HUDEP-2 (cell line): ENCODE results near the gene CHFR.
A peak's percentile ranks its signal among the peaks of the same experiment; 100 is the strongest.
"Not testable (repeated sequence)": the region's sequence is repeated elsewhere in the genome, so short reads cannot be mapped to it uniquely, and the experiment has no call there.

Experiments
- DNase-seq, 76 experiments: peaks; one replicate each; lab custom pipeline; 2025; ENCODE audit not compliant: unreplicated experiment in 76 of 76; lab: John Stamatoyannopoulos, UW

Gene CHFR

DNA sequence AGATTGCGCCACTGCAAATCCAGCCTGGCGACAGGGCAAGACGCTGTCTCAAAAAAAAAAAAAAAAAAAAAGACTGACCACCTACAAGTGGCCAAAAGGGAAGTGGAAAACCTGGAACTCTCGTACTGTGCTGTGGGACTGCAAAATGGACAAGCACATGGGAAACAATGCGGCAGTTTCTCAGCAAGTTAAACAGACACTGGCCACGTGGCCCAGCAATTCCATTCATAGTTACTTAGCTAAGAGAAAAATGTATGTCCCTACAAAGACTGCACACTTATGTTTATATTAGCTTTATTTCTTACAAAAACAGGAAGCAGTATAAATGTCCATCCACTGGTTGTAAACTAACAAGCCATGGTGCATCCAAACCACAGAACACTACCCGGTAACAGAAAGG is 5.6 kb downstream of the CHFR start:
- DNase-seq = no peak

DNA sequence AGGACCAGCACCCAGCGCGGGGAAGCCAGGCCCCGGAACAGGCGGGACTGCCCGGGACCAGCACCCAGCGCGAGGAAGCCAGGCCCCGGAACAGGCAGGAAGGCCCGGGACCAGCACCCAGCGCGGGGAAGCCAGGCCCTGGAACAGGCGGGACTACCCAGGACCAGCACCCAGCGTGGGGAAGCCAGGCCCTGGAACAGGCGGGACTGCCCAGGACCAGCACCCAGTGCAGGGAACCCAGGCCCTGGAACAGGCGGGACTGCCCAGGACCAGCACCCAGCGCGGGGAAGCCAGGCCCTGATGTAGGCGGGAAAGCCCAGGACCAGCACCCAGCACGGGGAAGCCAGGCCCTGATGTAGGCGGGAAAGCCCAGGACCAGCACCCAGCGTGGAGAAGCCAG is 12.8 kb downstream of the CHFR start:
- DNase-seq = not testable (repeated sequence)

DNA sequence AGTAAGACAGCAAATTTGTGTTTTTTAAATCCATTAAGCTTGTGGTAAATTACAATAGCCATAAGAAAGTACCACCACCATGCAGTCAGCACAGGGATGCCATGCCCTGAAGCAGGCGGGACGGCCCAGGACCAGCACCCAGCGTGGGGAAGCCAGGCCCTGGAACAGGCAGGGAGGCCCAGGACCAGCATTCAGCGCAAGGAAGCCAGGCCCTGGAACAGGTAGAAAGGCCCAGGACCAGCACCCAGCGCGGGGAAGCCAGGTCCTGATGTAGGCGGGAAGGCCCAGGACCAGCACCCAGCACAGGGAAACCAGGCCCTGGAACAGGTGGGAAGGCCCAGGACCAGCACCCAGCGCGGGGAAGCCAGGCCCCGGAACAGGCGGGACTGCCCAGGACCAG is 13.2 kb downstream of the CHFR start:
- DNase-seq = no peak

DNA sequence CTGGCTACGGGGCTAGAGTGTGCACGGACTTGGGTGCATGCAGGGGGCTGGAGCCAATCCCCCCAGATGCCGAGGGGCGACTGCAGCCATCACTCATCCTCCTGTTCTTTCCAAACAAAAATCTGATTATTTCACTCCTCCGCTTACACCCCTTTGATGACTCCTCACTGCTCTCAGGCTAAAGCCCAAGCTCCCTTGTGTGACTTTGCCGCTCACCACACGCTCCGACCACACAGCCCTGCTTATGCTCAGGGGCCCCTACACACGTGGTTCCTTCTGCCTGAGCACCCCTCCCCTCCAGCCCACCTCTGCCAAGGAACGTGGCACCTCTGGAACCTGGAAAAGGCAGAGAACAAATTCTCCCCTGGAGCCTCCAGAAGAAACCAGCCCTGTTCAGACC is 13.7 kb downstream of the CHFR start:
- DNase-seq = no peak

DNA sequence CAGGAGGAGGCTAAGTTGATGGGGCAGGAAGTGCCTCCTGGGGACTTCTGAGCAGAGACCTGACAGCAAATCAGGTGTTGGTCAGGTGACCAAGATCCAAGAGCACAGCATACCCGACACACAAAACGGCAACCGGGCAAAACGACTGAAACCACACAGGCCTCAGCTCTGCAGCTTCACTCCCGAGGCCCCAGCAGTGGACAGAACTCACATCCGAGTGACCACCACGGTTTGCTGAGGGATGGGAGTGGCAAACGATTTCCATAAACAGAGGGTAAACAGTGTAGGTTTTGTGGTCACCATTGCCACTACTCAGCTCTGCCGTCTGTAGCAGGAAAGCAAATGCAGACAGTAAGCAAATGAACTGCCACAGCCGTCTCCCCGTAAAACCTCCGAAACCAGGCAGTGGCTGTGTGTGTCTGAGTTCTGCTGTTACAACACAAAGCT is 14.4 kb downstream of the CHFR start:
- DNase-seq = no peak

DNA sequence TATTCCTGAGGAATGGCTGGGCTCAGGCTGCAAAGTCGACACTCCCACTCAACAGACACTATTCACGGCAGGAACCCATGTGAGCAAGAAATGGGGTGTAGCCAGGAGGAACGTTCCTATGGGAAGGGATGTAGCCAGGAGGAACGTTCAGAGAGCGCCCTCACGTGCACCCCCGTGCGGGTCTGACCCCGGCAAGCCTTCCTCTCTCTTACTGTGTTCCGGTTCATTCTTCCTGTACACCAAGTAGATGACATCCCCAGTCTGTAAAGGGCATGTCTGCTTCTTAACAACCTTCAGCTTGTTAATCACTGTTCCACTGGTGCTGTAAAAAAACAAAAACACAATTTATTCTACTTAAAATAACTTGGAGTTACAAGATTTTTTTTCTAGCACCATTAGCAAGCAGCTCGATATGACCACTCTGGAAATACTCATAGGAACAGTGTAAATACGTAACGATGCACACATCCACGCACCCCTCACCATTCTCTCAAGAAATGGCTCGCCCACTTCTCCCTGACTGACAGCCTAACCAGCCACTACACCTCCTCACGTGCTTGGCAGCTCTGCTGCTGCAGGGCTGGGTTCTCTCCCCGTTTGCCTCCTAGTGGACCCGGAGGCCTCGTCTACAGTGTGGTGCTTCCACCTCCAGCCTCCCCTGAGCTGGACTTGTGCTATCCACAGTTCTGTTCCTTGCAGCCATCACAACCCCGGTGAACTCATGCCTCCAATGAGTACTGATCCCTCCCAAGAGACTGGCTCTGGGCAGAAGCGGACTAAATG is 15.1 kb downstream of the CHFR start:
- DNase-seq = no peak

DNA sequence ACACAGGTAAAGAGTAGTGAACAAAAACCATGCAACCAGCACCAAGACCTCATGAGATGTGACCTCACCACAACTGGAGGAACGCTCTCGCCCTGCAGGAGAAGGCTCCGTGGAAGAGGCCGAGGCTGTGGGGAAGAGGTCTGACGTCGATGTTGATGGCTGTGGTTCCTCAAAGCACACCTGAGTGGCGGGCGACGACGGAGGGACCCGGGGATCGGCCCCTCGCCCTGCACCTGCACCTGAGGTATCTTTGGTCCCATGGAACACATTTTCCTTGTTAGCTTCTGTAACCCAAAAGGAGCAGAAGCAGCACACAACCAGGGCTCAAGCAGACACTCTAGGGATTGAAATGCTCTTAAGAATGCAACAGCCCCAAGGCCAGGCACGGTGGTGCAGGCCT is 17.9 kb downstream of the CHFR start:
- no peak for DNase-seq

DNA sequence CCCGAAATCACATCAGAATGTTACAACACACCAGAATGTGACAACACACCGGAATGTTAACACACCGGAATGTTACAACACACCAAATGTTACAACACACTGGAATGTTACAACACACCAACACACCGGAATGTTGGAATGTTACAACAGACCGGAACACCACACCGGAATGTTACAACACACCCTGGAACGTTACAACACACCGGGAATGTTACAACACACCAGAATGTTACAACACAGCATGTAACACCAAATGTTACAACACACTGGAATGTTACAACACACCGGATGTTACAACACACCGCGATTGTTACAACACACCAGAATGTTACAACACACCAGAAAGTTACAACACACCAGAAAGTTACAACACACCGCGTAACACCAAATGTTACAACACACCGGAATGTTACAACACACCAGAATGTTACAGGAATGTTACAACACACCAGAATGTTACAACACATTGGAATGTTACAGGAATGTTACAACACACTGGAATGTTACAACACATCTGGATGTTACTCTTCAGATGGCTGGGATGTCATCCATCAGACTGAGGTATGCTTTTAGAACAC is 21.1 kb downstream of the CHFR start:
- no peak for DNase-seq

DNA sequence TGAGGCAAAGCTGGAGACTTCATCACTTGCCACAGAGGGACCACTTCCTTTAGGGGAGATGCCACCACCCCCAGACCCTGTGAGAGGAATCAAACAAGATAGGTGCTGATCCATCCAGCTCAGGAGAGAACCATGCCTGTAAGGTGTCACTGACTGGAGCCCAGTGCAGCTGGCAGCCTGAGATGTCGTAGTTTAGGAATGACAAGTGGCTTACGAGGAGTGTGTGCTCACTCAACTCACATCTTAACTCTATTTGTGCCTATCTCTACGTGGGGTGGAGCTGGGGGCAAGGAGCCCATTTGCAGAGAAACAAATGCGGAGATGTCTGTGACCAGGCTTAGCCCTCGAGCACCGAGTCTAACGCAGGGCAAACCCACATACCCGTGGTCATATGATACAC is 25.8 kb downstream of the CHFR start:
- DNase-seq = no peak

DNA sequence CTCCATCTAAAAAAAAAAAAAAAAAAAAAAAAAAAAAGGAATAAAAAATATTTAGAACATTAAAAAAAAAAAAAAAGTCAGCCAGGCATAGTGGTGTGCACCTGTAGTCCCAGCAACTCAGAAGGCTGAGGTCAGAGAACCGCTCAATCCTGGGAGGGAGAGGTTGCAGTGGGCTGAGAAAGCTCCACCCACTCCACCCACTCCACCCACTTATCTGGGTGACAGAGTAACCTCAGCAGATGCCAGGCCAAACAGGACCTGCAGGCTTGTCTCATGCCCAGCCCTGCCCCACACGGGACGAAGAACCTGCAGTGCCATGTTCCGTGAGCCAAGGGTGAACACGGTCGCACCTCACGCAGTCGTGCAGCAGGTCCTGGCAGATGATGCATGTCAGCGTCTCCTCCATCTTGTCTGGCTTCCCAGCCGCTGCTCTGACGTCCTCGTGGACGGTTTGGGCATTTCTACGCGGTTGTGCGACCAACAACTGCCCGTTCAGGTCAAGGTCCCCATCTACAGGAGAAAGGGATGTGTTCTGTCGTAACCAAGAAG is 28.6 kb downstream of the CHFR start:
- DNase-seq = peak in 61 of 76 experiments; percentile 4 to 71 (median 32)

DNA sequence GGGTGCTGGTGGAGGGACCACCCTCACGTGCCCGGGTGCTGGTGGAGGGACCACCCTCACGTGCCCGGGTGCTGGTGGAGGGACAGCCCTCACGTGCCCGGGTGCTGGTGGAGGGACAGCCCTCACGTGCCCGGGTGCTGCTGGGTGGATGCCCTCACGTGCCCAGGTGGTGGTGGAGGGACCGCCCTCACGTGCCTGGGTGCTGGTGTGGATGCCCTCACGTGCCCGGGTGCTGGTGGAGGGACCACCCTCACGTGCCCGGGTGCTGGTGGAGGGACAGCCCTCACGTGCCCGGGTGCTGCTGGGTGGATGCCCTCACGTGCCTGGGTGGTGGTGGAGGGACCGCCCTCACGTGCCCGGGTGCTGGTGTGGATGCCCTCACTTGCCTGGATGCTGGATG is 30.4 kb downstream of the CHFR start:
- DNase-seq = not testable (repeated sequence)

DNA sequence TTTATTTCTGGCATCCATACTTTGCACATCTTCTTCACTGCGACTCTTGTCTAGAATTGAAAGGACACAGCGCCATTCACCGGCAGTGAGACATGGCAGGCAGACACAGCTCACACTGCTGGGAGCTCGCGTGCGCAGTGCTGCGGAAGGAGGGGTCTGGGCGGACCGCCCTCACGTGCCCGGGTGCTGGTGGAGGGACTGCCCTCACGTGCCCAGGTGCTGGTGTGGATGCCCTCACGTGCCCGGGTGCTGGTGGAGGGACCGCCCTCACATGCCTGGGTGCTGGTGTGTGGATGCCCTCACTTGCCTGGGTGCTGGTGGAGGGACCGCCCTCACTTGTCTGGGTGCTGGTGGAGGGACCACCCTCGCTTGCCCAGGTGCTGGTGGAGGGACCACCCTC is 30.8 kb downstream of the CHFR start:
- DNase-seq = no peak

DNA sequence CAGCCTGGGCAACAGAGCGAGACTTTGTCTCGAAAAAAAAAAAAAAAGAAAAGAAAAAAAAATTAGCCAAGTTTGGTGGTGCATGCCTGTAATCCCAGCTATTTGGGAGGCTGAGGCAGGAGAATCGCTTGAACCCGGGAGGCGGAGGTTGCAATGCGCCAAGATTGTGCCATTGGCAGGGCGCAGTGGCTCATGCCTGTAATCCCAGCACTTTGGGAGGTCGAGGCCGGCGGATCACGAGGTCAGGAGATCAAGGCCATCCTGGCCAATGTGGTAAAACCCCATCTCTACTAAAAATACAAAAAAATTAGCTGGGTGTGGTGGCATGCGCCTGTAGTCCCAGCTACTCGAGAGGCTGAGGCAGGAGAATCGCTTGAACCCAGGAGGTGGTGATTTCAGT is 32.2 kb downstream of the CHFR start:
- not testable (repeated sequence) for DNase-seq

DNA sequence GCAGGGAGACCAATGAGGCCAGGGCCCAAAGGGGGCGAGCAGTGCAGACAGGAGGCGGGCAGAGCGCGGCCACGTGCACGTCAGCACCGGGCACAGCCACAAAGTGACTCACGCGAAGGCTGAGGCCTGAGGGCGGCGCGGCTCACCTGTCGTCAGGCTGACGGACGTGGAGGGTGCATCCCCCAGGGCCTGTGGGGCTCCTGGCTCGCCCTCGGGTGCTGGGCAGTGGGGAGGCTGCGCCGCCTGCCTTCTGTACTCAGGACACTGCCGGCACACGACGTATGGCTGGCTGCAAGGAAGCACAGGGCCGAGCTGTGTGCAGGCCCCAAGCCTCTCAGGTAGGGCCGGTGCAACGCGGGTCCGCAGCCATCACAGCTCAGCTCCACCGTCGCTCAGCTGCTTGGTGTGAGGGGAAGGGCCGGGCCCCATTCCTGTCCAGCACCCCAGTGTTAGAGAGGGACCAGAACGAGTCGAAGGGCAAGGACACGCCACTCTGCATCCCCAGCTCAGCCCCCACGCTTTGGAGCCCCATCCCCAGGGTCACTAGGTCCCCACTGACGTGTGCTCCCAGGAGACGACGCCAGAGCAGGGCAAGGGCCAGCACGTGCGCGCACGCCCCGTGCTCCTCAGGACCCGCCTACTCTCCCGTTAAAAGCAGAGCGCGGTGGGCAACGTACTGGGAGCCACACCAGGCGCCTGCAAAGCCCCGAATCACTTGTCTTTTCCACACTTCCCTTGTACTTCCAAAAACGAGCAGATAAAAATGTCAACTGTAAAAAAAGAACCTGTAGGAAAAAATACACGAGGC is 33.9 kb downstream of the CHFR start:
- DNase-seq = no peak

DNA sequence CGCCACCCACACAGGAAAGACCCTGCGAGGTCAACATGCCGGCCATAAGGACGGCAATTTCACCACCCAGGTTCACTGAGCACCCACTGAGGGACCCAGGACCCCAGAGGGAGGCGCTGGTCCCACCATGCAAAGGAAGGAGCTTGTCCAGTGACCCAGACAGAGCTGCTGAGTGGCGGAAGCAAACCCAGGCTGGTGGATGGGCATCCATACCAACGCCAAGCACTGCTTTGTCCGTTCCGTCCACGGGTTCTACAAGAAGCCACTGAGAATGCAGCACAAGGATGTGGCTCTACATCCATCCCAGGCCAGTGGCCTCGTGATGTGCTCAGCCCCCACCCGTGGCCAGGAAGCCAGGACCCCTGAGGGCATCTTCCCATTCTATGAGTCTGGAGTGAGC is 34.9 kb downstream of the CHFR start:
- DNase-seq = no peak

DNA sequence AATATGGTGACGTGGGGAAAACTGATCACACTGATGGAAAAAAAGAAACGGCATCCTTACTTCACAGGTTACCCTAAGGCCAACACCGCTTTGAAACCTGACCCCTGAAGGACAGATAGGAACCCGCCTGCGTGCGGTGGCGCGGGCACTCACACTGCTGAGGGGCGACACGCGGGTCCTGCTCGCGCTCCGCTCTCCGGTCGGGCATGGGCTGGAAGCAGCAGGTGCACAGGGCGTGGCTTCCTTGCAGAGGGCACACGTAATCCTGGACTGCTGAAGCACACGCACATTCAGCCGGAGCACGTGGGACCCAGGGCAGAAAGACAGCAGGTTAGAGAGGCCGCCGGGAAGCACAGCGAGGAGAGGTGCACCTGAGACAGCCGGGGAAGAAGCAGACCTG is 35.9 kb downstream of the CHFR start:
- no peak for DNase-seq

DNA sequence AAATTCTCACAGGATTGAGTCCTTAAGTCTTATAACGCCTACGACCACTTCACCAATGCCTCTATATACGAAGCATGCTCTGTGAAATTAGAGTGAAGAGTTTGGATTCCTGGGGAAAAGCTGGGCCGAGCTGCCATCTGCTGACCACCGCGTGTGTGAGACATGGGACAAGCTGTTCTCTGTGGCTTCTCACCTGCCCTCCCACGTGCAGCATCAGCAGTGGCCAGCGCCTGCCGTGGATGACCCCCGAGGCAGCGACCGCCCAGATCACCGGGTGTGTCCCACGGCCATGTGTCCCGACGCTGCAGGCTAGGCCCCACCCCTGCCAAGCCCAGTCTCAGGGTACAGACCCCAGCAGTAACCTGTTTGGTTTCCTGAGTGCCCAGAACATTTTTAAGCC is 37.1 kb downstream of the CHFR start:
- DNase-seq = no peak

DNA sequence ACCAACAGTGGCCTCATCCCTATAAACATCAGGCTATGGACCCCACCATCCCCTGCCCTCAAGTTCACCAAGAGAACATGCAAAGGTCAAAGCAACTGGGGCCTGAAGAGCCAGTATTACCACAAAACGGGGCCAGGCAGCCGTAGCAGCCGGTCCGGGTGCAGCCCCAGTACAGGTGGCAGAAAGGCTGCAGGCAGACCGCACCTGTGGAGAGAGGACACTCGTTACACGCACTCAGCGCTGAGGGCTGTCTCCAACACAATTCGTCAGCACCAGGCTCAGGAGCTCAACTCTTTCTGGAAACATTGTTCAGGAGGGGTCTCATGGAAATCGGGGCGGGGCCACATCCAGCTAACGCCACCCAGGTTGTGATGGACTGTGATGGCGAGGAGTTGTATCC is 38.9 kb downstream of the CHFR start:
- DNase-seq = no peak

DNA sequence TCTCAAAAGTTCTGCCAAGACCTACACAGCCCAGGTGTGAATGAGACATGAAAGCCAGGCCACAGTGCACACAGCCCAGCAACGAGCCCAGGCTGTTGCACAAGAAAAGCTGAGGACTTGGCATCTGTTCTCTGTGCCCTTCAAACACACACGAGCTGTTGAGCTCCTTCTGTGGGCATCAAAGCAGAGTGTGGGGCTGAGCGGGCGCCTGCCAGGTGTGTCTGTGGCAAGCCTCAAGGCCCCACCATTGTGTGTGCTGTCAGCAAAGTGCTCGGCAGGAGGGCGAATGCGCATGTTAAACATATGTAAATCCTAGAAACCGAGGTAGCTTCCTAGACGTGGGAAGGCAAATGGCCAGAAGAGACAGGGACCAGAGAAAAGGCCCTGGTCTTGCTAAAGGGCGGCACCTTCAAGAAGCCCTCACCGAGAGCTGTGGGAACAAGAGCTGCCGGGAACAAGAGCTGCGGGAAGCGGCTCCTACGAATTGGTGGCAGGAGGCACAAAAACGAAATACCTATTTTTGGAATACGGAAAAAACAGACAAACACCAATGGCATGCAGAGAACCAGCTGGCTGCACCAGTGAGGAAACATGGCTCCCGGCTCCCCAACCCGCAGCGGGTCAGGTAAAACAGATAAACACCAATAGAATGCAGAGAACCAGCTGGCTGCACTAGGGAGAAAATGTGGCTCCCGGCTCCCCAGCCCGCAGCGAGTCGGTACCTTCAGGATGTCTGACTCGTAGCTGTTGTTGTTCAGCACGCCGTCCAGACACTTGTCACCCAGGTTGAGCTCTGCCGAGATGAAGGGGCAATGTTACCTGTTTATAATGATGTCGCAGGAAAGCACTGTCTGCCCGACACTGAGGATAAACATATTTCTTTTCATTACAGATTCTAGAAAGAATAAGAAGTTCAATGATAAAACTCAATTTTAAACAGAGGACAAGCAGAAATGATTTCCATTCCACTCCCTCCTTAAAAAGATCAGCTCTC is 39.7 kb downstream of the CHFR start:
- DNase-seq = no peak

DNA sequence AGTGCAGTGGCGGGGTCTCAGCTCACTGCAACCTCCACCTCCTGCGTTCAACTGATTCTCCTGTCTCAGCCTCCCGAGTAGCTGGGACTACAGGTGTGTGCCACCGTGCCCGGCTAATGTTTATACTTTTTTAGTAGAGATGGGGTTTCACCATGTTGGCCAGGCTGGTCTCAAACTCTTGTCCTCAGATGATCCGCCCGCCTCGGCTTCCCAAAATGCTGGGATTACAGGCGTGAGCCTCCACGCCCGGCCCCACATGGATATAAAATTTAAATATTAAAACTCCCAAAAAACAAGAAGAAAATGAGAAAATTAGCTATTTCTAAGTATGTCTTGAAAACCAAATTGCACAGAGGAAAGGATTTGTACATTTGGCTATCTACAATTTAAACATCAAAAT is 42.7 kb downstream of the CHFR start:
- DNase-seq = not testable (repeated sequence)
